GM12891 (cell line): ENCODE results near the gene BCLAF1.
A peak's percentile ranks its signal among the peaks of the same experiment; 100 is the strongest.

Experiments used
- DNase-seq: peaks from one replicate; pipeline ENCODE4 v3.0.0; 2011; ENCODE audit warnings: low spot score; ENCODE audit not compliant: insufficient read length
- FAIRE-seq: peaks from 2 replicates; lab custom pipeline; 2011; peaks lifted over from hg19 to GRCh38; lab: Jason Lieb, UNC
- PAX5 ChIP-seq: IDR thresholded peaks from 2 replicates; pipeline ENCODE4 v1.6.1; 2011; ENCODE audit warnings: low read length, moderate library complexity, mild to moderate bottlenecking; ENCODE audit not compliant: insufficient read depth, severe bottlenecking
- POLR2A ChIP-seq: IDR thresholded peaks from 2 replicates; pipeline ENCODE4 v1.6.1; 2011; ENCODE audit warnings: low read depth, low read length, control low read depth
- POLR2AphosphoS5 ChIP-seq: IDR thresholded peaks from 2 replicates; pipeline ENCODE4 v1.6.1; 2011; ENCODE audit warnings: low read depth, low read length, control low read depth
- POU2F2 ChIP-seq: IDR thresholded peaks from 2 replicates; pipeline ENCODE4 v1.6.1; 2011; ENCODE audit warnings: low read depth, mild to moderate bottlenecking, control low read depth, low read length, moderate library complexity
- SPI1 ChIP-seq: IDR thresholded peaks from 2 replicates; pipeline ENCODE4 v1.6.1; 2011; ENCODE audit warnings: low read depth, low read length, control low read depth
- TAF1 ChIP-seq: IDR thresholded peaks from 2 replicates; pipeline ENCODE4 v1.6.1; 2011; ENCODE audit warnings: low read depth, low read length, control low read depth

BCLAF1 gene

DNA sequence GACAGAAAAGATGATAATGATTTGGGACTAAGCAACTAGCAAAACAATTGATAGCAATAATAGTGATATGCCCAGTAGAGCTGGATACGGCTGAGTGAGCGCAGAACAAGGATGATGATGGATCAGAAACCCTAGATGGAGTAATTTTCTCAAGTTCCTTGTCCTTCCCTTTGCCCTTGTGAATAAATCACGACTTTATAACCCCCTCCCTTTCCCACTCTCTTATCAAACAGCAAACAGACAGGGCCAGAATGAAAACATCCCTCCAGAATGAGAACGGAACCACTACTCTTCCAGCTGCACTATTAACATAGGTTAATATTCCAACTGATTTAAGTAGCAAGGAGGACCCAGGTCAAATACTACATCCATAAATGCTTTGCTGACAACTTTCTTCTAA, 38.3 kb downstream of the BCLAF1 start:
- no peak for DNase-seq
- no peak for FAIRE-seq
- TF ChIP-seq POLR2AphosphoS5 (peak; percentile 53; the same call in 1 of the 2 replicates), SPI1 (no peak), POLR2A (no peak), PAX5 (no peak)

GRCh38 chr6:136250686-136251008, 39.0 kb downstream of the BCLAF1 start:
- TF ChIP-seq TAF1 = no peak
- TF ChIP-seq POLR2A = no peak; the same call in 1 of the 2 replicates
- TF ChIP-seq POU2F2 = no peak
- FAIRE-seq (peak; percentile 74), DNase-seq (no peak)

DNA sequence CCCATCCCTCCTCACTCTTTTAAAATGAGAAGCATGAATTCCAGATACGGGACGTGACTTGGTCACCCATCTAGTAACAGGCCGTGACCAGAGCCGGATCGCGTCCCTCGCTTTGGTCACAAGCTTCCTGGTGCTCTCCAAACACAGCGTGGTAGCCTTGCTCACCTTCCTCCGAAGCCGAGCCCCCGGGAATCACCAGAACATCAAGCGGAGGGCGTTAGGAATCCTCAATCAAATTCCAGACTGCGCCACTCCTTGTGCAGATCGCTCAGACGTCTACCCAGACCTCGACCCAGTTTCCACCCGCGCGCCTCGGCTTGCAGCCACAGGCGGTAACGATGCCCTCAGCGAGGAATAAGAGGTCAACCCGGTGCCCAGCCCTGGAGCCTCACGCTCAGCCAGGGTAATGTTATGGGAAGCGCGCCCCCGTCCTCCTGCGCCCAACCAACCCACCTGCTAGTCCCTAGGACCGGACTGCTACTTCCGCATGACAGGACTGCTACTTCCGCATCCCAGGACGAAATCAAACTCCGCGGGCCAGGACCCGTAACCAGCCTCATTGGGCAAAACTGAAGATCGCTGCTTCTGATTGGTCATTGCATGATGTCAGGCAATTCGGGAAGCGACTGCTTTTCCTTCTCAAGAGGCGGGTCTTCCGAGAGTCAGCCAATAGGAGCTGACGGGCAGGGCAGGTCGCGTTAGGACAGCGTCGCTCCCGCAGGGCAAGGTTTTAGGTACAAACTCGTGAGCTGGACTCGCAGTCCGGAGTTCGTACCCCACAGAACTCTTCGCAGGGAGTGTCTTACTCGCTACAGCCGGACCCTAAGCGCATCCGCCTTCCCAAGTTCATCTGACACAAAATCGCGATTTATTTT, 39.6 kb downstream of the BCLAF1 start, which contains the start of gene MTFR2:
MTFR2 (minus strand) TSS at position 501 of the 875 bp plus-strand sequence. CDS start 1,212 bp downstream, outside the sequence.
- TF ChIP-seq TAF1 (peak; percentile 29), PAX5 (peak; percentile 18), POLR2AphosphoS5 (peak; percentile 95), POLR2A (peak; percentile 91), SPI1 (peak; percentile 52; the same call in 1 of the 2 replicates), POU2F2 (peak; percentile 88)
- DNase-seq = peak; percentile 68
- peak; percentile 99 for FAIRE-seq

DNA sequence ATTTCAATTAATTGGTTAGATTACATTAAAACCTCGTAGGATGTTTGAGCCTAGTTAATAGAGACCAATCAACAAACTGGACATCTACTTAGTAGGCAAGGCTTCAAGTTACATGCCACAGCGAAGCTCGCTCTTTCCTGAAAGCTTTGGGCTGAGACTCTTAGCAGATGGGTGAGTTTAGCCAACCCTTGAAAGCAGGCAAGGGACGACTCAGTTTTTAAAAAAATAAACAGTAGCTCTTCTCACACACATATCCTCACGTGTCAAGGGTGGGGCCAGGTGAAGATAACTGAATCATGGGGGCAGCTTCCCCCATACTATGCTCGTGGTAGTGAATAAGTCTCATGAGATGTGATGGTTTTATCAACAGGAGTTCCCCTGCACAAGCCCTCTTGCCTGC, 40.3 kb downstream of the BCLAF1 start:
- DNase-seq = no peak
- TF ChIP-seq POLR2A = no peak
- no peak for TF ChIP-seq SPI1
- TF ChIP-seq POU2F2 = no peak
- no peak for TF ChIP-seq POLR2AphosphoS5
- no peak for TF ChIP-seq PAX5
- TF ChIP-seq TAF1 = no peak
- no peak for FAIRE-seq

DNA sequence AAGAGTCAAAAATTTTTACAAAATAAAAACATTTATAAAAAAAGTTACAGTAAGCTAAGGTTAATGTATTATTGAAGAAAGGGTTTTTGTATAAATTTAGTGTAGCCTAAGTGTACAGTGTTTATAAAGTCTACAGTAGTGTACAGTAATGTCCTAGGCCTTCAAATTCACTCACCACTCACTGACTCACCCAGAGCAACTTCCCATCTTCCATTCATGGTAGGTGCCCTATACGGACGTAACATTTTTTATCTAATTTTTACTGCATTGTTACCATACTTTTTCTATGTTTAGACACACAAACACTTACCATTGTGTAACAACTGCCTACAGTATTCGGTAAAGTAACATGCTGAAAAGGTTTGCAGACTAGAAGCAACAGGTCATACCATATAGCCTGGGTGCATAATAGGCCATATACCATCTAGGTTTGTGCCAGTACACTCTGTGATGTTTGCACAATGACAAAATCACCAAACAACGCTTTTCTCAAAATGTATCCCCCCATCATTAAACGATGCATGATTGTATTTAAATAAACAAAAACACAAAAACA, 45.5 kb downstream of the BCLAF1 start:
- no peak for DNase-seq

GRCh38 chr6:136236466-136237293, 53.0 kb downstream of the BCLAF1 start:
- FAIRE-seq = no peak
- no peak for DNase-seq
- TF ChIP-seq TAF1 (no peak), POLR2A (no peak), POU2F2 (no peak), SPI1 (no peak), POLR2AphosphoS5 (no peak), PAX5 (no peak)

More for the DNA sequence above, 45.5 kb downstream of the BCLAF1 start:
- FAIRE-seq = peak; percentile 26
- no peak for TF ChIP-seq POLR2AphosphoS5
- TF ChIP-seq TAF1 = no peak
- TF ChIP-seq SPI1 = no peak
- no peak for TF ChIP-seq POLR2A
- TF ChIP-seq PAX5 = no peak
- TF ChIP-seq POU2F2 = no peak

- TF ChIP-seq POLR2A = no peak
- FAIRE-seq = no peak
These were observed 54.4 kb downstream of the BCLAF1 start for GRCh38 chr6:136235233-136235564.

DNA sequence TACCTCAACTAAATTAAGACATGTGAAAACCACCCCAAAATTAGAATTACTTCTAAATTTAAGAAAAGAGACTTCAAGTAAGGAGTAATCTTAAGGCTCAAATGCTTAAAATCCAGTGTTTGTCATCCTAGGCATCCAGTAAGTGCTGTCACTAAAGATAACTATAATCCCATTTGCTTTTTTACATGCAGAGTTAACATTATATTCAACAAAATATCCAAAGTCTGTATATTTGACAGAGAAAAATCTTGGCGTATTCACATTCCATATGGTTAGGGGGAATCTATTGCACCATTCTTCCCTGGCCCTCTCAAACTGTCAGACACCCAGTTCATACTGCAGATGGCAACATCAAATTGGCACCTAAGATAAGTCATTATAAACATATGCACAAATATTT, 56.9 kb downstream of the BCLAF1 start:
- DNase-seq = no peak
- FAIRE-seq = no peak
- TF ChIP-seq POU2F2 (no peak), POLR2AphosphoS5 (no peak), TAF1 (no peak), SPI1 (no peak), PAX5 (no peak), POLR2A (no peak)

More at GRCh38 chr6:136235233-136235564, 54.4 kb downstream of the BCLAF1 start:
- DNase-seq = no peak

- DNase-seq (no peak), FAIRE-seq (peak; percentile 60)
- no peak for TF ChIP-seq POLR2AphosphoS5
- TF ChIP-seq PAX5 = no peak
These were observed 59.3 kb downstream of the BCLAF1 start for GRCh38 chr6:136230219-136230853.
